ENCODE data around the gene KDM2B. TPM values are rescaled to one million over a fixed set of nuclear protein-coding genes. Genes with fewer than 3 reads are reported as not detected.

KDM2B gene
- total RNA-seq, 1 experiment from 2014 or later, result 15.5 TPM

- DNase-seq (ENCODE audit: unreplicated experiment), result no peak
- Mint-ChIP-seq H3K4me1 (ENCODE audit: insufficient read depth, unreplicated experiment) (peaks cover 4% of the 10 kb centered on the region), H3K9me3 (ENCODE audit: unreplicated experiment) (no peaks in the 10 kb centered on the region), H3K27ac (ENCODE audit: low read depth, unreplicated experiment) (no peak overlapping the region), H3K4me3 (ENCODE audit: unreplicated experiment) (peak overlapping the region; percentile 62), H3K36me3 (ENCODE audit: insufficient read depth, unreplicated experiment) (peaks cover 14% of the 10 kb centered on the region), H3K27me3 (ENCODE audit: insufficient read depth, unreplicated experiment) (no peaks in the 10 kb centered on the region)
- CTCF ChIA-PET, result interaction anchor here (0.6 kb wide), 1 partner anchor 607 kb away, joined by 3 read pairs; no protein-coding TSS in a partner anchor
- POLR2A ChIA-PET, result interaction anchor here (0.7 kb wide), 1 partner anchor 13 kb away, joined by 3 read pairs; no protein-coding TSS in a partner anchor
- intact Hi-C loops (cut with micrococcal nuclease), result no loop called here
- BruUV-seq (replicated peaks), result no TSS peak
- TF ChIP-seq CTCF (IDR thresholded peaks at IDR 0.05; ENCODE audit: unreplicated experiment), result no peak
Measured at GRCh38 chr12:121452340-121452984, 128.4 kb downstream of the KDM2B start.

GRCh38 chr12:121451961-121452339 is 128.9 kb downstream of the KDM2B start:
- CTCF ChIA-PET, result no interaction called here
- Mint-ChIP-seq H3K9me3 (ENCODE audit: unreplicated experiment) (no peaks in the 10 kb centered on the region), H3K36me3 (ENCODE audit: insufficient read depth, unreplicated experiment) (peaks cover 9% of the 10 kb centered on the region), H3K27ac (ENCODE audit: low read depth, unreplicated experiment) (no peak overlapping the region), H3K4me3 (ENCODE audit: unreplicated experiment) (peak overlapping the region; percentile 62), H3K4me1 (ENCODE audit: insufficient read depth, unreplicated experiment) (peaks cover 4% of the 10 kb centered on the region), H3K27me3 (ENCODE audit: insufficient read depth, unreplicated experiment) (no peaks in the 10 kb centered on the region)
- no peak for DNase-seq (ENCODE audit: unreplicated experiment)
- intact Hi-C loops (cut with micrococcal nuclease), result no loop called here
- TF ChIP-seq CTCF (IDR thresholded peaks at IDR 0.05; ENCODE audit: unreplicated experiment), result no peak
- POLR2A ChIA-PET, result no interaction called here
- BruUV-seq (replicated peaks), result no TSS peak

DNA sequence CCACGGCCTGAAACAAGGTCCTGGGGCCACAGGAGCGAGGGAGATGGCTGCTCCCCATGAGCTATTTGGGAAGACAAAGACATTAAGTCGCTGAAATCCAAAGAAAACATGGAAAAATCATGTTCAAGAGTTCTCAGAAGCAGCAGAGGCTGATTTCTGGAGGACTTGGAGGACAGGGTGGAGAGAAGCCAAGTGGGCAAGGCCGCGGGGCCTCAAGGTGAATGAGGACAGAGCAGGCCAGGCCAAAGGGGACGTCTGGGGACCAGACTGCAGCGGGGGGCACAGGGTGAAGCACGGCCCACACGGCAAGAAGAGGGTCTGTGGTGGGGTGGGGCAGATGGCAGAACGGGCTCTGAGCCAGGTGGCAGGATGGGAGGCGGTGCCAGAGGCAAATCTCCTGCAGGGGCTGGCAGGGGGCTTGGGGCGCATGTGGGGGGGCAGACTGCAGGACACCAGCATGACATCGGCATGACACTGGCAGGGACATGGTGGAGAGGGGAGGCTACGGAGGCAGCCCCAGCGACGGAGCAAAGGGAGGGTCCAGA is 132.0 kb downstream of the KDM2B start:
- Mint-ChIP-seq H3K27me3 (ENCODE audit: insufficient read depth, unreplicated experiment) (no peaks in the 10 kb centered on the region), H3K36me3 (ENCODE audit: insufficient read depth, unreplicated experiment) (peaks cover 8% of the 10 kb centered on the region), H3K4me3 (ENCODE audit: unreplicated experiment) (no peak overlapping the region), H3K27ac (ENCODE audit: low read depth, unreplicated experiment) (no peak overlapping the region), H3K9me3 (ENCODE audit: unreplicated experiment) (no peaks in the 10 kb centered on the region), H3K4me1 (ENCODE audit: insufficient read depth, unreplicated experiment) (peaks cover 4% of the 10 kb centered on the region)
- TF ChIP-seq CTCF (IDR thresholded peaks at IDR 0.05; ENCODE audit: unreplicated experiment), result no peak
- ChIA-PET POLR2A (interaction anchor here (0.6 kb wide), 1 partner anchor 8 kb away, joined by 3 read pairs; no protein-coding TSS in a partner anchor), CTCF (interaction anchor here (0.7 kb wide), 1 partner anchor 198 kb away, joined by 3 read pairs; no protein-coding TSS in a partner anchor)
- intact Hi-C loops (cut with micrococcal nuclease), result no loop called here
- no TSS peak for BruUV-seq (replicated peaks)
- no peak for DNase-seq (ENCODE audit: unreplicated experiment)

GRCh38 chr12:121446750-121447149 is 134.1 kb downstream of the KDM2B start:
- BruUV-seq (replicated peaks), result no TSS peak
- POLR2A ChIA-PET, result interaction anchor here (0.6 kb wide), 1 partner anchor 60 kb away, joined by 3 read pairs; no protein-coding TSS in a partner anchor
- DNase-seq (ENCODE audit: unreplicated experiment), result no peak
- Mint-ChIP-seq H3K36me3 (ENCODE audit: insufficient read depth, unreplicated experiment) (peaks cover 18% of the 10 kb centered on the region), H3K9me3 (ENCODE audit: unreplicated experiment) (no peaks in the 10 kb centered on the region), H3K4me3 (ENCODE audit: unreplicated experiment) (no peak overlapping the region), H3K27ac (ENCODE audit: low read depth, unreplicated experiment) (no peak overlapping the region), H3K4me1 (ENCODE audit: insufficient read depth, unreplicated experiment) (no peaks in the 10 kb centered on the region), H3K27me3 (ENCODE audit: insufficient read depth, unreplicated experiment) (no peaks in the 10 kb centered on the region)
- intact Hi-C loops (cut with micrococcal nuclease), result no loop called here
- CTCF ChIA-PET, result interaction anchor here (0.7 to 7.8 kb wide), 2 partner anchors 16 to 113 kb away, joined by 3 to 80 read pairs; no protein-coding TSS in a partner anchor
- no peak for TF ChIP-seq CTCF (IDR thresholded peaks at IDR 0.05; ENCODE audit: unreplicated experiment)
